Measurements from ENCODE around the gene ZGRF1.
"Not testable (repeated sequence)": the region's sequence is repeated elsewhere in the genome, so short reads cannot be mapped to it uniquely, and the experiment has no call there.

The ZGRF1 gene

DNA sequence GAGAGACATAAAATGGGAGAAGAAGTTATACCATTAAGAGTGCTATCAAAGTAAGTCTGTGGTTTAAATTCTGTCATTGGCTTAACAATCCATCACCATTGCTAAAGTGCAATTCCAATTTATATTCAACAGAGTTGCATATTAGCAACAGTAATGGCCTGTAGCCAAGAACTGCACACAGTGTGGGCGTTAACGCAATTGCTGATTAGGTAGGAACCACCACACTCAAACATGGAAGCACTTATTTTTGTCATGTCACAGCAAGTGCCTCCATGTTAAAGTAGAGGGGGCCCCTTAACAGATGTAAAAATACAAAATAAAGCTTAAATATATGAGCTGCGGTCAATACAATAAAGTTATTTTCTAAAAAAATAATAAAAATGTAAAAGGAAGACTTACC lies 11.1 kb upstream of the ZGRF1 start:
- Mint-ChIP-seq H3K4me3 (no peak overlapping the region), H3K9me3 (no peaks in the 10 kb centered on the region), H3K27me3 (ENCODE audit: low read depth) (no peaks in the 10 kb centered on the region), H3K36me3 (ENCODE audit: low read depth) (peaks cover 21% of the 10 kb centered on the region), H3K4me1 (ENCODE audit: low read depth) (peaks cover 8% of the 10 kb centered on the region), H3K27ac (no peak overlapping the region)

DNA sequence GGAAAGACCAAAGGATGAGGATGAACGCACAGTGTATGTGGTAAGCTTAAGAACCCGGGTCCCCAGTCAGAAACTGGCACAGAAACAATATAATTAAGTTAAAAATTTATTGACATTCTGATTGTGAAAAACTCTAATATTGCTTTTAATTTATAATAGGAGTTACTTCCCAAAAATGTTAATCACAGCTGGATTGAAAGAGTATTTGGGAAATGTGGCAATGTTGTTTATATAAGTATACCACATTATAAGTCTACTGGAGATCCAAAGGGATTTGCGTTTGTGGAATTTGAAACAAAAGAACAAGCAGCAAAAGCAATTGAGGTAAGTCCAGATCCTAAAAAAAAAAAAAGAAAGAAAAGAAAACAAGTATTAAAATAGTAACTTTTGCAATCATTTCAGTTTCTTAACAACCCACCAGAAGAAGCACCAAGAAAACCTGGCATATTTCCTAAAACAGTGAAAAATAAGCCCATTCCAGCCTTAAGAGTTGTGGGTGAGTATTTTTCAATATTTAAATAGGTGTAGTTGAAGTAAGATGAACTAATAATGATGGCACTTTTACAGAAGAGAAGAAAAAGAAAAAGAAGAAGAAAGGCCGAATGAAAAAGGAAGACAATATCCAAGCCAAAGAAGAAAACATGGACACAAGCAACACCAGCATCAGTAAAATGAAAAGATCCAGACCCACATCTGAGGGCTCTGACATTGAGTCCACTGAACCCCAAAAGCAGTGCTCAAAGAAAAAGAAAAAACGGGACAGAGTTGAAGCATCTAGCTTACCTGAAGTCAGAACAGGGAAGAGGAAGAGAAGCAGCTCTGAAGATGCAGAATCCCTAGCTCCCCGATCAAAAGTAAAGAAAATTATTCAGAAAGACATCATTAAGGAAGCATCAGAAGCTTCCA lies 10.2 kb upstream of the ZGRF1 start:
- H3K36me3 Mint-ChIP-seq (ENCODE audit: low read depth): peaks cover 21% of the 10 kb centered on the region
- H3K27ac Mint-ChIP-seq: no peak overlapping the region
- H3K9me3 Mint-ChIP-seq: no peaks in the 10 kb centered on the region
- no peaks in the 10 kb centered on the region for H3K27me3 Mint-ChIP-seq (ENCODE audit: low read depth)
- H3K4me3 Mint-ChIP-seq: no peak overlapping the region
- H3K4me1 Mint-ChIP-seq (ENCODE audit: low read depth): peaks cover 8% of the 10 kb centered on the region

DNA sequence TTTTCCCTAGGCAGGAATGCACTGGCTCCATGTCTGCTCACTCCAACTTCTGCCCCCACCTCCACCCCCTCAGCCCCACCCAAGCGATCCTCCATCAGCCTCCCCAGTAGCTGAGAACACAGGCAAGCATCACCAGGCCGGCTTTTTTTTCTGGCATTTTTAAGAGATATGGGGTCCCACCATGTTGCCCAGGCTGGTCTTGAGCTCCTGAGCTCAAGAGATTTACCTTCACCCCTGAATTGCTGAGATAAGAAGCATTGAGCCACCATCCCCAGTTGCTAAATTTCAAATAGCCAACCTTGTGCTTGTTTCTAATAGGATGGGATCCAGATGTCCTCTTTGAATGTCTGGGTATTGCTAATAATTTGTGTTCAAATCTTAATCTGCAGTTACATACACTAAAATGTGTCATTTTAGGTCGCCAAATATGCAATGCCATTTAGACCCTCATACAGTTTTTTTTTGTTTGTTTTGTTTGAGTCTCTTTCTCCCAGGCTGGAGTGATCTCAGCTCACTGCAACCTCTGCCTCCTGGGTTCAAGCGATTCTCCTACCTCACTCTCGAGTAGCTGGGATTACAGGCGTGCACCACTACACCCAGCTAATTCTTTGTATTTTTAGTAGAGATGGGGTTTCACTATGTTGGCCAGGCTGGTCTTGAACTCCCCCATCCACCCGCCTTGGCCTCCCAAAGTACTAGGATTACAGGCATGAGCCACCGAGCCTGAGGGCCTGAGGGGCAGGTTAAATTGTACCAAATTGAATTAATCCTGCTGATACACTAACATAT lies 9.0 kb upstream of the ZGRF1 start:
- peaks cover 15% of the 10 kb centered on the region for H3K4me1 Mint-ChIP-seq (ENCODE audit: low read depth)
- H3K27ac Mint-ChIP-seq: no peak overlapping the region
- no peaks in the 10 kb centered on the region for H3K27me3 Mint-ChIP-seq (ENCODE audit: low read depth)
- peaks cover 22% of the 10 kb centered on the region for H3K36me3 Mint-ChIP-seq (ENCODE audit: low read depth)
- H3K9me3 Mint-ChIP-seq: no peaks in the 10 kb centered on the region
- H3K4me3 Mint-ChIP-seq: no peak overlapping the region

DNA sequence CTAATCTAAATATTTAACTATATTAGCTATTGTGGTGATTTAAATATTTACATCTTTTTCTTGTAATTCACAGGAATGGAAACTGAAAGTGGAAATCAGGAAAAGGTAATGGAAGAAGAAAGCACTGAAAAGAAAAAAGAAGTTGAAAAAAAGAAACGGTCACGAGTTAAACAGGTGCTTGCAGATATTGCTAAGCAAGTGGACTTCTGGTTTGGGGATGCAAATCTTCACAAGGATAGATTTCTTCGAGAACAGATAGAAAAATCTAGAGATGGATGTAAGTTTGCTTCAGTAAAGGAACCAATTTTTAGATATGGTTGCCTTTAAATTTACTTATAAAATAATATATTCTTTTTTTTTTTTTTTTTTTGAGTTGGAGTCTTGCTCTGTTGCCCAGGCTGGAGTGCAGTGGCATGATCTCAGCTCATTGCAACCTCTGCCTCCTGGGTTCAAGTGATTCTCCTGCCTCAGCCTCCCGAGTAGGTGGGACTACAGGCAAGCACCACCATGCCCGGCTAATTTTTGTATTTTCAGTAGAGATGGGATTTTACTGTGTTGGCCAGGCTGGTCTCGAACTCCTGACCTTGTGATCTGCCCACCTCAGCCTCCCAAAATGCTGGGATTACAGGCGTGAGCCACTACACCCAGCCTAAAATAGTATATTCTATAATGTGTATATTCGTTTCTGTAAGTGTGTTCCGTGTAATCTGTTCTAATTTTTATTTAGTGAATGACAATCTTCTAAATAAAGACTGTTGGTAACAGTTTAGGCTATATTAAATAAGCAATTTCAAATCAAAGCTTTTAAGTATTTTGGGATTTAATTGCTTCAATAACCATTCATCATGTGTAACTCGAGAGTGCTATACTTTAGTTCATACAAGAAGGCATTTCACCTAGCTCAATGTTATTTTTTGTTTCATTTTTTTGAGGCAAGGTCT lies 8.2 kb upstream of the ZGRF1 start:
- Mint-ChIP-seq H3K4me1 (ENCODE audit: low read depth) (peaks cover 15% of the 10 kb centered on the region), H3K27ac (peak overlapping the region; percentile 45), H3K36me3 (ENCODE audit: low read depth) (peaks cover 21% of the 10 kb centered on the region)
- H3K9me3 Mint-ChIP-seq; H3K4me3 Mint-ChIP-seq; H3K27me3 Mint-ChIP-seq (ENCODE audit: low read depth): not testable (repeated sequence)

DNA sequence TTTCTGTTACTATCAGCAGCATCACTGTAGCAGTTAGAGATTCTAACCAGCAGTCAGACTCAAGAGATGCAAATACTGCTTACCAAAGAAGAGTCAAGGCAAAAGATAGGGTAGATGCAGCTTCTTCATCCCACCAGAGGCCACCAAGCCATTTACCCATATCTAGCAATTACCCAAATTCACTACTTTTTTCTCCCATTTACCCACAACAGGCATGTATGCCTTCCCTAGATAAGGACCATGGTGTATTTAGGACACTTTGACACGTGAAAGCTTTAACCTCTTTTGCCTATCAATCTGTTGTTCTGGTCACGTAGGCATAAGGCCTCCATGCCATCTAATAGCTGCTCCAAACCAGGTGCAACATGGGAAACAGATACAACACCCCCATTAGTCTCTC lies 5.8 kb upstream of the ZGRF1 start:
- Mint-ChIP-seq H3K9me3 (no peaks in the 10 kb centered on the region), H3K4me3 (no peak overlapping the region), H3K27me3 (ENCODE audit: low read depth) (no peaks in the 10 kb centered on the region), H3K27ac (no peak overlapping the region), H3K36me3 (ENCODE audit: low read depth) (peaks cover 21% of the 10 kb centered on the region), H3K4me1 (ENCODE audit: low read depth) (peaks cover 24% of the 10 kb centered on the region)

DNA sequence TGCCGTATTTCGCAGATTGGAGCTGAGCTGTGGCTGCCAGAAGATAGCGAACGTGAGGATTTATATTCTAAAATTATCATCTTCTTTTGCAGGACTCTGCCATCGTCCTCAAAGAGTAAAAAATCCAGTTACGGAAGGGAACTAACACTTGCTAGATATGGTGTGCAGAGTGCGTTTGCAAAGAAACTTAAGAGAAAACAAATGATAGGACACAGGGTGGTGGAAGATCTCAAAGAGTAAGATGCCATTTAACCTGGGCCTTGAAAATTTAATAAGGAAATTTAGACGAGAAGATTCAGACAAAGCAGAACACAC lies 800 bp upstream of the ZGRF1 start:
- Mint-ChIP-seq H3K27me3 (ENCODE audit: low read depth) (no peaks in the 10 kb centered on the region), H3K9me3 (no peaks in the 10 kb centered on the region), H3K27ac (no peak overlapping the region), H3K4me3 (no peak overlapping the region), H3K36me3 (ENCODE audit: low read depth) (peaks cover 6% of the 10 kb centered on the region), H3K4me1 (ENCODE audit: low read depth) (peaks cover 27% of the 10 kb centered on the region)

DNA sequence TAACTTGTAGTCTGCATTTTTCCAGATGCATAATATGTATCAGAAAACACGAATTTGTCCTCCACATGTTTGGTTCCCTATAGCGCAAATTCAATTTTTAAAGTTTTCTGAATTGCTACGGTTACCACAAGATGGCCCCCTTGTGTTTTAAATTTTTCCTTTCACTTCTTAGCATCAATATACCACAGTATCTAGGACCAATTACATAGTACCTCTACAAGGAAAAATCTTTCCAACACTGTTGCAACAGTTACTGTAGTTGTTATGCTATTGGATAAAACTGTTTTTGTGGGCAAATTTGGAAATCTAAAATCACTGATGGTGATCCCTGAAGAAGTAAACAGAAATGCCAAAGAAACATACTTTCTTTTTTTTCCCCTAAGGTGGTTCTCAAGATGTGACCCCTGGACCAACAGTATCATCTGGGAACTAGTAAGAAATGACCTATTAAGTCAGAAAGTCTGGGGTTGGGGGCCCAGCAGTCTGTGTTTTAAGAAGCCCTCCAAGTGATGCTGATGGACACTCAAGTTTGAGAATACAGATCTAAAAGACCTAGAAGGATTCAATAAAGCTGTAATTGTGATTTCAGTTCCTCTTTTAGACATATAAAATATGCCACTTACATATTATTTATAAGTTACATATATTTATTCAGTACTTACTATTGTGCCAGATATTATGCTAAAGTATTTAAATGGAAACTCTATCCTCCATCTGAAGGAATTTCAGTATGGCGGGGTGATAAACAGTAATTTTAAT lies 3.1 kb downstream of the ZGRF1 start:
- no peaks in the 10 kb centered on the region for H3K9me3 Mint-ChIP-seq
- no peaks in the 10 kb centered on the region for H3K27me3 Mint-ChIP-seq (ENCODE audit: low read depth)
- no peak overlapping the region for H3K4me3 Mint-ChIP-seq
- H3K27ac Mint-ChIP-seq: peak overlapping the region; percentile 59
- H3K36me3 Mint-ChIP-seq (ENCODE audit: low read depth): peaks cover under 1% of the 10 kb centered on the region
- H3K4me1 Mint-ChIP-seq (ENCODE audit: low read depth): peaks cover 15% of the 10 kb centered on the region

DNA sequence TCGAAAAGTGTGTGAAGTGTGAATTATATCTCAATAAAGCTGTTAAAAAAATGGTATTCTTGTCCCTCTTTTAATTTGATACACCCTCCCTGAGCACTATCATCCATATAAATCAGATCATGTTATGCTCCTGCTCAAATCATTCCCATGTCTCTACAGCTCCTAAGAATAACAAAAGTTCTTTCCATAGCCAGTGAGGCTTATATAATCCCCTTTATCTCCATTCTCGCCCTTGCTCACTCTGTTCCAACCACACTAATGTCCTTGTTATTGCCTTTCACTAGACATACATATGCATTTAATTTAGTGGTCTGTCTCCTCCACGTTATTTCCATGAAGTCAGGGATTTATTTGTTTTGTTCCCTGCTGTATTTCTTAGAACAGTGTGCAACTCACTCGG lies 10.5 kb downstream of the ZGRF1 start:
- Mint-ChIP-seq H3K27ac (no peak overlapping the region), H3K4me1 (ENCODE audit: low read depth) (no peaks in the 10 kb centered on the region), H3K27me3 (ENCODE audit: low read depth) (no peaks in the 10 kb centered on the region), H3K9me3 (no peaks in the 10 kb centered on the region), H3K36me3 (ENCODE audit: low read depth) (peaks cover 30% of the 10 kb centered on the region), H3K4me3 (no peak overlapping the region)

DNA sequence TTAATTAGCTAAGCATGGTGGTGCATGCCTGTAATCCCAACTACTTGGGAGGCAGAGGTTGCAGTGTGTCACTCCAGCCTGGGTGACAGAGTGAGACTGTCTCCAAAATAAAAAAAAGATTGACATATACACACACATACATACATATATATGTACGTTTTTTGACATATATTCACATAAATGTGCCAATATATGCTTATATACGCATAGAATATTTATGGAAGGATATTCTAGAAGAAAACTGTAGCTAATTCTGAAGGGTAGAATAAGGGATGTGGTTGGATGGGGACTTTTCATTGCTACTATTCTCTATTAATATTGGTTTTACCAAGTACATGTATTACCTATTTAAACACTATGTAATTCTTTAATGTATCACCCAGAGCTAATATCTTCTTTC lies 19.7 kb downstream of the ZGRF1 start:
- Mint-ChIP-seq H3K4me3 (no peak overlapping the region), H3K27ac (no peak overlapping the region), H3K36me3 (ENCODE audit: low read depth) (peaks cover 9% of the 10 kb centered on the region), H3K9me3 (no peaks in the 10 kb centered on the region), H3K4me1 (ENCODE audit: low read depth) (no peaks in the 10 kb centered on the region), H3K27me3 (ENCODE audit: low read depth) (no peaks in the 10 kb centered on the region)

DNA sequence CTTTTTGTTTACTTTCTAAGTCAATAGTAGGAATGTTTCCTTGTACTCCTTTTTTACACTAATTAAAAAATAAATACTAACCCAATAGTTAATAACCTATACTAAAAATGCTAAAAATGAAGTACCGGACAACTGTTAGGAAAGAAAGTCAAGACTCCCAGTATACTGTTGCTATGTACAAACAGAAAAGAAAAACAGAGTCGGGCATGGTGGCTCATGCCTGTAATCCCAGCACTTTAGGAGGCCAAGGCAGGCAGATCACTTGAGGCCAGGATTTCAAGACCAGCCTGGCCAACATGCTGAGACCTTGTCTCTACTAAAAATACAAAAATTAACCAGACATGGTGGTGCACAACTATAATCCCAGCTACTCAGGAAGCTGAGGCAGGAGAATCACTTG lies 23.9 kb downstream of the ZGRF1 start:
- H3K9me3 Mint-ChIP-seq; H3K4me3 Mint-ChIP-seq; H3K4me1 Mint-ChIP-seq (ENCODE audit: low read depth); H3K27ac Mint-ChIP-seq; H3K36me3 Mint-ChIP-seq (ENCODE audit: low read depth); H3K27me3 Mint-ChIP-seq (ENCODE audit: low read depth): not testable (repeated sequence)

DNA sequence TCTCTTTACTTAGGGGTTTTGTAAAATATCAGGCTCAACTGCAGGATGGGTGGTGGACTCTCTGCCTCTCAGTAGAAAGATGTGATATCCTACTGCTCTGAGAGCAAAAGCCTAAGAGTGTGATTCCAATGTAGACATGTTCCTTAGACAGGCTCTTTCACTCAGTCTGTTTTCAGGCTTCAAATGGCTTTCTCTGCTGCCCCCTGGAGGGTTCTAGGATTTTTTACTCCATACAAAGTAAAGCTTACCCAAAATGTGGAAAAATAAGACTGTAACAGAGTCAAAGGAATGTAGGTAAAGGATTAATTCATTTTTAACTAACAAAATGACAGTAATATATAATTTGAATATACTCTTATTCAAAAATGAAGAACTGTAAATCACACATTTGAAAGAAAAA lies 32.1 kb downstream of the ZGRF1 start:
- Mint-ChIP-seq H3K4me1 (ENCODE audit: low read depth) (no peaks in the 10 kb centered on the region), H3K4me3 (no peak overlapping the region), H3K9me3 (no peaks in the 10 kb centered on the region), H3K36me3 (ENCODE audit: low read depth) (peaks cover 5% of the 10 kb centered on the region), H3K27ac (no peak overlapping the region), H3K27me3 (ENCODE audit: low read depth) (no peaks in the 10 kb centered on the region)

DNA sequence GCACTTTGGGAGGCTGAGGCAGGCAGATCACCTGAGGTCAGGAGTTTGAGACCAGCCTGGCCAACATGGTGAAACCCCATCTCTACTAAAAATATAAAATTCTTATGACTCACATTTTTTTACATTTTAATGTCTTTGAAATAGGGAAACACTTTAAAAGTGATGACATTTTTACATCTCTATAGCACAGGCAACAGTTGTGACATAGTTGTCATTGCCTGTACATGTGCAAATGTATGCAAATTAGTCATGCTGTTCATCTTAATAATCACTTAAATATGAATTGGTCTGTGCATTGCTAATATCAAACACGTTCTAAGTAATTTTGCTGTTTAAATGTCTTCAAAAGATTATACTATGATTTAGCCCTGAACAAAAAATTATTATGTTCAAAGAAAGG lies 41.7 kb downstream of the ZGRF1 start:
- H3K27ac Mint-ChIP-seq: no peak overlapping the region
- no peaks in the 10 kb centered on the region for H3K27me3 Mint-ChIP-seq (ENCODE audit: low read depth)
- no peak overlapping the region for H3K4me3 Mint-ChIP-seq
- peaks cover 5% of the 10 kb centered on the region for H3K9me3 Mint-ChIP-seq
- peaks cover 16% of the 10 kb centered on the region for H3K36me3 Mint-ChIP-seq (ENCODE audit: low read depth)
- H3K4me1 Mint-ChIP-seq (ENCODE audit: low read depth): no peaks in the 10 kb centered on the region

DNA sequence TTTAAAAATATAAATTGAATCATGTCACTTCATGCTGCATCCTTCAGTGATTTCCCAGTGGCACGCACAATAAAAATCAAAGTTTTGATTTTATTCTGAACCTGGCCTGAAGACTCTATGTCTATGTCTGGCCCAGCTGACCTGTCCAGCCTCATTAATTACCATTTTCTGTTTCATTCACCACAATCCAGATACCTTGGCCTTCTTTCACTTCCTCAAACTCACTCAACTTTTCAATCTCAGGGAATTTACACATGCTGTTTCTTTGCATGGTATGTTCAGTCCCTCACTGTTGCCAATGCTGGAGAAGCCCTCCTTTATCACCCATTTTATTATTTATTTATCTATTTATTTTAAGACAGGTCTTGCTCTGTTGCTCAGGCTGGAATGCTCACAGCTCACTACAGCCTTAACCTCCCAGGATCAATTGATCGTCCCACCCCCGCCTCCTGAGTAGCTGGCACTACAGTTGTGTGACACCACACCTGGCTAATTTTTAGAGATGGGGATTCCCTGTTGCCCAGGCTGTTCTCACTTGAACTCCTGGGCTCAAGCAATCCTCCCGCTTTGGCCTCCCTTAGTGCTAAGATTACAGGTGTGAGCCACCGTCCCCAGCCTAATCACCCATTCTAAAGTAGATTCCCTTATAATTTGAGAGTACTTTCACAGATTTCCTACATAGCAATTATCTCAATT lies 43.1 kb downstream of the ZGRF1 start:
- H3K4me3 Mint-ChIP-seq: no peak overlapping the region
- H3K9me3 Mint-ChIP-seq: peaks cover 5% of the 10 kb centered on the region
- no peak overlapping the region for H3K27ac Mint-ChIP-seq
- H3K27me3 Mint-ChIP-seq (ENCODE audit: low read depth): no peaks in the 10 kb centered on the region
- peaks cover 18% of the 10 kb centered on the region for H3K36me3 Mint-ChIP-seq (ENCODE audit: low read depth)
- peaks cover 2% of the 10 kb centered on the region for H3K4me1 Mint-ChIP-seq (ENCODE audit: low read depth)
